HG03139 (cell line): ENCODE measurements around the gene CLEC3B.
"Not testable (repeated sequence)": the region's sequence is repeated elsewhere in the genome, so short reads cannot be mapped to it uniquely, and the experiment has no call there.

ENCODE experiments used
- ATAC-seq: cut with Tn5 transposase; IDR thresholded peaks from one replicate; pipeline ENCODE4 v1.9.1; 2021; ENCODE audit not compliant: unreplicated experiment

Gene CLEC3B, protein sequence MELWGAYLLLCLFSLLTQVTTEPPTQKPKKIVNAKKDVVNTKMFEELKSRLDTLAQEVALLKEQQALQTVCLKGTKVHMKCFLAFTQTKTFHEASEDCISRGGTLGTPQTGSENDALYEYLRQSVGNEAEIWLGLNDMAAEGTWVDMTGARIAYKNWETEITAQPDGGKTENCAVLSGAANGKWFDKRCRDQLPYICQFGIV

DNA sequence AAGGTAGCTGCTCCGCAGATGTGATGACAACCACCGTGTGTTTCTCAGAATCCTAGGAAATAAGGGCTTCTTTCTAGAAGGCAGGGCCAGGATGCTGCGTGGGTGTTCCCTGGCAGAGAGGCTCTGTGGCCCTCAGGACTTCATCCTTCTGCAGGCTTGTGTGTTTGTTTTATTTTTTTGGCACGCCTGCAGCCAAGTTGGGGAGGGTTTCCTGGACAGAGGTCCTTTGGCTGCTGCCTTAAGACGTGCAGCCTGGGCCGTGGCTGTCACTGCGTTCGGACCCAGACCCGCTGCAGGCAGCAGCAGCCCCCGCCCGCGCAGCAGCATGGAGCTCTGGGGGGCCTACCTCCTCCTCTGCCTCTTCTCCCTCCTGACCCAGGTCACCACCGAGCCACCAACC, at the start of gene CLEC3B:
TSS of gene CLEC3B (plus strand) at position 266 of the 400 bp plus-strand sequence. CDS start at position 326, 60 bp downstream.
- ATAC-seq = no peak

DNA sequence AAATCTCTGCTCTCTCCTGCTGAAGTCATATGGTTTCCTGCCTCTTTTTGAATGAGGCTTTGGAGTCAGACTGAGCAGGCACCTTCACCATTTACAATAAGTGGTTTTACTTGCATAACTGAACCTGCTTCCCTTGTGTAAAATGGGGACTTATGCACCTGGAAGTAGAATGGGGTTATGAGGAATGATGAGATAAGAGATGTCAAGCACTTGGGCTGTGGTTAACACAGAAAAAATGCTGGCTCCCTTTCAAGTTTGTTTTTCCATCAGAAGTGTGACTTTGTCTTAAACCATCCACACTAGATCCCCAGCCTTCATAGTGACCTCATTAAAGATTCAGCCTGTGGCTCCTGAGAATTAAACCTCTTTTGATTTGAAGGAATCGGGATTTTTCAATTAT, 44.9 kb upstream of the CLEC3B start:
- ATAC-seq = no peak

DNA sequence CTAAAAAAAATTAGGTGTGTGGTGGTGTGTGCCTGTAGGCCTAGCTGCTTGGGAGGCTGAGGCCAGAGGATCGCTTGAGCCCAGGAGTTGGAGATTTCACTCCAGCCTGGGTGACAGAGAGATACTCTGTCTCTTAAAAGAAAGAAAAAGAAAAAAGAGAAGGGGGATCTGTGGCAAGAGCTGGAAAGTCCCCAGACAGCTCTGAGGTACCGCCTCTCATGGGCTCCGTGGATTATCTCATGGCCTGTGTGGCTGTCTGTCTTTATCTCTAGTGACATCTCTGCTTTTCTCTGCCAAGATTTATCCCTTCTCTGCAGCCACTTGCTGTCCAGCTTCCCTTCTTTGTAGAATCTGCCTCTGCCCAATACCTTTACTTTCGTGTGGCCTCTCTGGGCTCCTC, 44.4 kb upstream of the CLEC3B start:
- no peak for ATAC-seq

DNA sequence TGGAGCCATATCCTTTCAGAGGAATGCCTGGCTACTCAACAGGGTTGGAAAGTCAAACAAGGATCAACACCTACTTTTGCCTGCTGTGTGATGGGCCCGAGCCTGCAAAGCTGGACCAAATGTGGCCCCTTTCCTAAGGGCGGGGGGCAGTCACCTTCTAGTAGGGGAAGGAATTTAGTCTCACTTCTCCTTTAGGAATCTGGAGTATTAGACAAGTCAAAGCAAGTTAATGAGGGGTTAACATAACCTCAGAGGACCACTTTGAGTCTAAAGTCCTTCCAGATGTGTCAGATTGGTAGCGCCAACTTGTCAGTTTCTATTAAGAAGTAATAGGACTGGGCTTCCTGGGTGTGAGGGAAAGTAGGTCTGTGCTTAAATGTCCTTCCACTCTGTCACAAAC, 43.3 kb upstream of the CLEC3B start:
- ATAC-seq = no peak

DNA sequence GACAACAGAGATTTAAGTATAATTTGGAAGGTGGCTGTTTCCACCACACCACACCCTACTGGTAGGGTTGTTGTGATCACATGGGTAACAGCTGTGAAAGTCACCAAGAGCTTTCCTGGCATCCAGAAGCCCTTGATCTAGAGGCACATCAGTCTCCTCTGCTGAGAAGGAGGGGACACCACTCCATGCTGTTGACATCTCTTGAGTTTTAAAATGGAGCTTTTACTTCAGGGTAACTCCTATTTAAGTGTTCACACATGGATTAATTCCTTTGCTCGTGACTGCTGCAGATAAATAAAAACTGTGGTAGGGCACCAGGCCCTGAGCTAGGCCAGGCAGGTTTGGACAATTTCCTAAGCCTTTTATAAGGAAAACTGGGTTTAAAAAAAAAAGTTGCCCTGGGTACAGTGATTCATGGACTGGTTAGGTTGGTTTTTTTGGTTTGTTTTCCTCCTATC, 42.6 kb upstream of the CLEC3B start:
- ATAC-seq = no peak

DNA sequence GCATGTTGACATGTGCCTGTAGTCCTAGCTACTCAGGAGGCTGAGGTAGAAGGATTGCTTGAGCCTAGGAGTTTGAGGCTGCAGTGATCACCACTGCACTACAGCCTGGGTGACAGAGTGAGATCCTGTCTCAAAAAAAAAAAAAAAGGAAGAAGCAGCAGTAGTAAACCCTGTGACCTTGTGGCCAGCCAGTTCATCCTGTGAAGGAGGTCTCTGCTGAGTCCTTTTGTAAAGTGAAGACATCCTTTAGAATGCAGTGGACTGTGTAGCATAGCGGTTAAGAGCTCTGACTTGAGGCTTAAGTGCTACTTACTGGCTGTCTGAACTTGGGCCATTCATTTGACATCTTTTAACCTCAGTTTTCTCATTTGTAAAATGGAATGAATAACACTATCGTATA, 41.8 kb upstream of the CLEC3B start:
- no peak for ATAC-seq

DNA sequence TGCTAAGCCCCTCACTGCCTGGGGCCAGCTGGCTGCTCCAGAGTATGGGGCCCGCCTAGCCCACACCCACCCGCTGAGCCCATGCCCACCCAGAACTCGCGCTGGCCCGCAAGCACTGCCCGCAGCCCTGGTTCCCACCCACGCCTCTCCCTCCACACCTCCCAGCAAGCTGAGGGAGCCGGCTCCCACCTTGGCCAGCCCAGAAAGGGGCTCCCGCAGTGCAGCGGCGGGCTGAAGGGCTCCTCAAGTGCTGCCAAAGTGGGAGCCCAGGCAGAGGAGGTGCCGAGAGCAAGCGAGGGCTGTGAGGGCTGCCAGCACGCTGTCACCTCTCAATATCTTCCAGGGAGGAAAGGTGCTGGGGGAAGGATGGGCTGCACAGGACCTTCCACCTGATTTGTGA, 39.8 kb upstream of the CLEC3B start:
- ATAC-seq = not testable (repeated sequence)

DNA sequence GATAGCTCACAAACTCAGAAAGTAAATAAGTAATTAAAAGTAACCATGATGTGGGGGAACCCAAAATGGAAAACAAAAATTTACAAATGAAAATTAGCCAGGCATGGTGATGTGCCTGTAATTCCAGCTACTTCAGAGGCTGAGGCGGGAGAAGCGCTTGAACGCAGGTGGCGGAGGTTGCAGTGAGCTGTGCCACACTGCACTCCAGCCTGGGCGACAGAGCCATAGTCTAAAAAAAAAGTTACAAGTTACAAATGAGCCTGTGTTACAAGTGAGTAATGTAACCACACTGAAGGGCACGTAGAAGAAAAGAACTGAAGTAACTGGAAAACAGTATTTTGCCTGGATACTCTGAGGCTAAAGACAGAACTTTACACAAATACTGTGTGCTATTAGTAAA, 38.8 kb upstream of the CLEC3B start:
- ATAC-seq = no peak

DNA sequence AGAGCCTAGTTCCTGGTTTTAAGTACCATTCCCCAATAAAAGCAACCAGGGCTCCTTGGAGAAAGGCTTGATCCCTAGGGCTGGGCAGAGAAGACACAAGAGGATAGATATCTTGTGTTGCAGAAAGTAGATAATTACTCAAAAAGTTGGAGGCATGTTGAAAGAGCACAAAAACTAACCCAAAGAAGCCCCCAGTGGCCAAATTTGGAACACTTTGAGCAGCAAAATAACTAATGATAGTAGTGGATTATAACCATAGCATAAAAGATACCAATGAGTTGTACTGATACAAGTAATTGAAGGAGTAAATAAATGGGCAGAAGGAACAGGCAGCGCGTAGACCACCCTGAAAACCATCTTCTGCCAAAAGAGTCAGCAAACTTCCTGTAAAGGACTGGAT, 38.0 kb upstream of the CLEC3B start:
- no peak for ATAC-seq

DNA sequence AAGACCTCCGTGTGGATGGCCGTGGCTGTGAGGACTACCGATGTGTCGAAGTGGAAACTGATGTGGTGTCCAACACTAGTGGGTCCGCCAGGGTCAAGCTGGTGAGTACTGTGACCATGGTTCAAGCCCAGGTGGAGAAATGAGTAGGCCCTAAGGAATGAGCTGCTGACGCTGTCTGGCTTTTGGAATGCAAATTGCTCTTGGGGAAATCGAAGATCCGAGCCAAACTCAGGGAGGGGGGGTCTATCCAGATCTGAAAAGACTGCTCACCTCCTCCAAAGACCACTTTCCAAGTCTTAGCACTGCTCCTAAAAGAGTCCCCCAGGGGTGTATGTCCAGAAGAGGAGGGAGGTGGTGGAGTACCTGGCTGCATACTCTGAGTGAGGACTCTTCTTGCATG, 37.0 kb upstream of the CLEC3B start:
- no peak for ATAC-seq

DNA sequence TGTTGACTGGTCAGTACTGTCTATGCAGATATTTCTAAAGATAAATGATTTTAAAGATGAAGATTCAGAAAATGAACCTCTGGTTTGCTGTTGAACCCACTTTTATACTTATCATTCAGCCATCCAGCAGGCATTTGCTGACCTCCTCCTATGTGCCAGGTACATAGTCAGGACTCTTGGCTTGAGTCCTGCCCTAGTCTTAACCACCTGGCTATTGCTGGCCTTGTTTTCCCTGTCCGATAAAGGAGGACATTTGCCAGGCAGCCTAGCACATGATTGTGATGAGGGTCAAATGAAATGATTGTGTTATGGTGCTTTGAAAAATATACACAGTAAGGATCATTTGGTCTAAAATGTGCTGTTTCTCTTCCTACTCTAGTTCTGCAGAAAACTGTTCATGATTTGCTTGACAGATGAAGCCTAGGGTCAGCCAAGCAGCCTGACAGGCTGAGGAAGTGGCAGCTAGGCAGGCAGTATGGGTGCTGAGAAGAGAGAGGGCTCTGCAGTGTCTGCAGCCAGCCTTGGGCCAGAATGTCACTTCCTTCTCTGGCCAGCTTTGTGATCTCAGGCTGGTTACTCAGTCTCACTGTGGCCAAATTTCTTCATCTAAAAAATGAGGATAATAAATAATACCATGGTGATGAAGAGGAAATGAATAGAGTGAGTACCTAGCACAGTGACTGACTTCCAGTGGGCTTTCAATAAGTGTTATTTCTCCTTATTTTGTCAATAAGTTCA, 36.3 kb upstream of the CLEC3B start:
- no peak for ATAC-seq

DNA sequence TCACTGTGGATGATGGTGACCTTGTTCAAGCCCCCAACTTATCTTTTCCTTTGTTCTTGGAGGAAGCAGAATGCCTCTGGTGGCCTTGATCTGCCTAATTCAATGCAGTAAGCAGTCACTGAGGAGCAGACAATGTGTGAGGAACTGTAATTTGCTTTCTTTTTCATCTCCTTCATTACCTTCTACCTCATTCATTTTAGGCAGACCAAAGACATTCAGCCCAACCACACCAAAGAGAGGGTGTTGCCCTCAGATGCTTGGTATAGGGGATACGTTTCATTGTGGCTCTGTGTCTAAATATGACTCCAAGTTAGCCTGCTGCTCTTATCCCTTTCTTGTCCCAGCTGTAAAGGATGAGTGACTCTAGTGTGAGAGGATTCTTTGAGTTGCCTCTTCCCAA, 34.8 kb upstream of the CLEC3B start:
- ATAC-seq = no peak

DNA sequence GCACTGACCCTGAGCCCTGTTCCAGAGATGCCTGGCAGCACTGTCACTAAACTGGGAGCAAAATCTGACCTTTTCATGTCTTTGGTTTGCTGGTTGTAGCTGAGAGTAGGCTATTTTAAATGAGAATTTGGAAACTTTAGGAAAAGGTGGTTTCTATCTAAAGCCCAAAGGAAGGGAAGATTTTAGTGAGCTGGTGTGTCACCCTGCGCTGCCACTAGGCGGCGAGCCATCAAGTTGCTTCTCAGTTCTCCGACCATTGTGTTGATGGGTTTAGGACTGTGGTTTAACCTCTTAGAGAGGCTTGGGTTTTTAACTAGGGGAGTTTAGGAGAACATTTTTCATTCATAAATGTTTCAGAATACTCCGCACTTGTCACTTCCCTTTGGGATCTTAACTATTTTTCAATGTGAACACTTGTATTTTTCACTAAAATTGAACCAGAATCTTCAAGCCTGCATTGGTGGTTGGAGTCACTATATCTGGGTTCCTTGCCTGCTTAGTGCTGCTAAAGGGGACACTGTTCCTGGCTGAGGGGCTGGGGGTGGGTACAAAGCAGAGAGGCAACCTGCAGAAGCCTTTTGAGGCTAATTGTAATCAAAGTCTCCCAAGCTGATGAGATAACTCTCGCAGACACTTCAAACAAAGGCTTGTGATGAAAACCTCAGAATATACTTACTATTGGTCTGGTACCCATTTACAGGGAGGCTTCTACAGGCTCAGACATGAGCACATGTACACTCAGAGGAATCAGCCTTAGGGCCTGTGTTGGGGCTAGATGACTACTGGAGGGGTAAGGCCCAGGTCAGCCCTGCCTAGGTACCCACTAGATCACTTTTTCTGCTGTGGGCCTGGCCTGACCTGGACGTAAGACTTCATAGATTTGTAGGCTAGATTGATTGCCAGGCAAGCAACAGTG, 33.3 kb upstream of the CLEC3B start:
- no peak for ATAC-seq

DNA sequence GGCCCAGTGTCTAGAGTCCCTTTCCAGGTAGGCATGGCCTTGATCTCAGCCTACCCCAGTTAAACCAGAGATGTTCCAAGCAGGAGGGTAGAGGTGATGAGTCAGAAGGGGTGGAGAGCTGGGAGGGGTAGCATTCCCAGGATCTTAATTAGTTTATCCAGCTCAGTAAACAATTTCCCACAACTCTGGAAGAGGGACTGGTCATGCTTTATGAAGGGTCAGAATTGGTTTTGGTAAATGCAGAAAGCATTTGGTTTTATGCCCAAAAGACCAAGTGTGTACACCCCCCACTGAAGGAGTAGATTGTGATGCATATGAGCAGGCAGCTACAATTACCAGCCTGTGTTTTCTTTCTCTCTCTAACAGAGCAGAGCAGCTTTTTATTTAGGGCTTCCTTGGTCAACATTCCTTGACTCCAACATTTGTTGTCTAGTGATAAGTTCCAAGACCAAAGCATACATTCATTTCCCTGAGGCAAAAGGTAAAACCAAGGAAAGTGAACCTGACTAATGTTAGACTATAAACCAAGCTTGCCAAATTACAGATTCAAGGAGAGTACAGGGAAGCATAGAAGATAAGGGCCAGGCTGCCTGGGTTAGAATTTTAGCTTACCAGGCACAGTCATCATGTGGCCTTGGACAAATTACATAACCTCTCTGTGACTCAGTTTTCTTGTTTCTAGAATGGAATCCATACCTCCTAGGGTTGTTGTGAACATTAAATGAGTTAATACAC, 32.5 kb upstream of the CLEC3B start:
- no peak for ATAC-seq

DNA sequence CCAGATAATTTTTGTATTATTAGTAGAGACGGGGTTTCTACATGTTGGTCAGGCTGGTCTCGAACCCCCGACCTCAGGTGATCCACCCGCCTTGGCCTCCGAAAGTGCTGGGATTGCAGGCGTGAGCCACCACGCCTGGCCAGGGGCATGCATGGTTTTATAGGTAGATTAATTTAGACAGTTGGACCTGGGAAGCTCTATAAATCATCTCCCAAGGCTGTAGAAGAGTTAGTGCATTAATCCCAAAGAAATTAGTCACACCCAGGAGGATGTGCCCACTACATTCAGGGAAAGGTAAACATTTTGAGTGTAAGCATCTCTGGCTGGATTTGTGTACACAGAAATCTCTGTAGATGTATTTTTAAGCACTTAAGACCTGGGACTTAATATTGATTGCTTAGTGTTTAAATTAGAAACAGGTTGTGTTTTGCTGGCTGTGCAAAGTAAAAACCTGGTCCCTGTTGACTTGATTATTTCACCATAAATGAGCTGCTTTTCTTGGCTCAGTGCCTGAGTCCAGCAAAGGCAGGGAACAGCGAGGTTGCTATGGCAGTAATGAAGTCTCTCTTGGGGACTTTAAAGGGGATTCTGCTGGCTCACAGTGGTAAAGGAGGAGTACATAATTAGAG, 30.8 kb upstream of the CLEC3B start:
- no peak for ATAC-seq

DNA sequence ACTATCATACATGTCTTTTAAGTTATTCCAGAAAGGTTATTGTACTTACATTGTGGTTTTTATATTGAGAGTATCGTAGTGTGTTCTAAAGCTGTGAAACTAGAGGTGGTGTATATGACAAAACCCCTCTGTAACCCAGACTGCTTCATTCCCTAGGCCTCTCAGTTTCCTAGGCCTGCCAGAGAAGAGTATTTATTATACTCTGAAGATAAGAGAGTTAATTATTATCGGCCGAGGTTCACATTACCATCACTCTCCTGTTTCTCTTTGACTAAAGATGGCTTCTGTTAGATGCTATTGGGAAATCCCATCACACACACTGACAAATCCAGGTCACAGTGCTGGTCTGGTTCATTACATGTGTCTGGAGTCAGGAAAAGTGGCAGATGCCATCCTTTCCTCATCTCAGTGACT, 29.5 kb upstream of the CLEC3B start:
- ATAC-seq = no peak

DNA sequence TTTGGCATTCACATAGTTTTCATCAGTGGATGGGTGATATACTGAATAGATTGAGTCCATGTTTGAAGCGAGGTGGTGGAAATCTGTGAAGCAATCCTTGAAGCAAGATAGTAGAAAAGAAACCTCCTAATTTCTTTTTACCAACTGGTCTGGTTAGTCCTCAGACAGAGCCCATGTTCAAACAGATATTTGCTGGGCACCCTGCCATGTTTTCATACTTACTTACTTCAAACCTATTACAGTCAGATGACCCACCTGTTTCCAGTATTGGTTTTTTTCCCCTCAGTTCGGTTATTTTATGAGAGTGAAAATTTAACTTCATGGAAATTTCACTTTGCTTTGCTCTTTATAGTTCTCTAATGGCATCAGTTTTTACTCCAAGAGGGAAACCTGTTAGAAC, 26.3 kb upstream of the CLEC3B start:
- ATAC-seq = no peak

DNA sequence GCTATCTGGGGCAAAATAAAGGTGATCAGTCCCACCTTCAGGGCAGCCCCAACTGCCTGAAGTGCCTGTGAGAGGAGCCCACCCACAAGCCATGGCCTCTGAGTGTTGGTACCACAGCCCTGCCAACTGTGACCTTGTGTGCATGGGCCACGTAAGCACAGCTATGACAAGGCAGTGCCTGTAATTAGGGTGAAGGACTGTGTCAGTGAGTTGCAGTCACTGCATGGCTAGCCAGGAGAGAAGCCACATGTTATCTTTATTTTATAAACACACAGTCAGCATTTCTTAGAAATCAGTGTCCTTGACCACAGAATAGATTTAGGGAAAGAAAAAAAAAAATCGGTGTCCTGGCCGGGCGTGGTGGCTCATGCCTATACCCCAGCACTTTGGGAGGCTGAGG, 25.3 kb upstream of the CLEC3B start:
- ATAC-seq = no peak

DNA sequence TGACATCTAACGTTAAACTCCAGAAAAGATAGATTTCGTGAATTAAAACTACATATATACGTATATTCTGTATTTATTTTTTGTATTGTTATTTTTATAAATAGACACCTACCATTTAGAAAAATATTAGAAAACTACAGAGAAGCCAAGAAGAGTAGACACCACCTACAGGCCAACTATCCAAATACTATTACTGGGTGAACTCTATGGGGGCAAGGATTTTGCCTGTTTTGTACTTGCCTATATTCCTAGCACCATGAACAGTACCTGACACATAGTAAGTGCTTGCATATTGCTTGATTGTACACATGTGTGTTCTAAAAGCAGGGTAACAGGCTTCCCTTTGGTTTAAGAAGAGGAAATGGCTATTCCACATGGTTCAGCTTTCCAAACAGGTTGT, 24.4 kb upstream of the CLEC3B start:
- ATAC-seq = no peak

DNA sequence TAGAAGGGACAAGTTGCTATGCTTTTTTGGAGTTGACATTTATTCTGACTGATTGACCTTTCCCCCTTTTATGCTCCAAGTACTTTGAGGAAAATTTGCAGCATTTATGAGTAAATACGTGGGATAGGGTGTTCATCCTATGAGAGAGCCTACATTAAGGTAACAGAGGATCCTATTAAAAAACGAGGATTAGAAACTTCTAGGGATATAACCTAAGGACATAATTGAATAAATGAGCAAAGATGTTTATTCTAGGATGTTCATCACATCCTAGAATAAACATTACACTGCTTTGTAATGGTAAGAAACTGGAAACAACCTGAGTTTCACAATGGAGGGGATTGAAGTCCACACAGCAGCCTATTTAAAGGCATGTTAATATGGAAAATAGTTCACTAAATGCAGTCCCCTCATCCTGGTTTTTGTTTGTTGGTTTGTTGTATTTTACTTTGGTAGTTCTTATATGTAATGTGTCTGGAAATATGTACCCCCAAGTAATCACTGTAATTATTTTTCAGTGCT, 23.9 kb upstream of the CLEC3B start:
- no peak for ATAC-seq
